LNCaP clone FGC (cell line): Measurements from ENCODE around the gene SLC6A18.
A peak's percentile ranks its signal among the peaks of the same experiment; 100 is the strongest.

ENCODE experiments used
- DNase-seq: peaks from one replicate; pipeline ENCODE4 v3.0.0-alpha.2; 2011; ENCODE audit warnings: low read depth
- H3K4me3 ChIP-seq: 2 replicates; pipeline ENCODE4 v1.5.1; 2011; ENCODE audit warnings: mild to moderate bottlenecking, low read depth, low read length, control low read depth
- CTCF ChIP-seq: IDR thresholded peaks from 2 replicates; pipeline ENCODE4 v1.5.1; 2012; ENCODE audit warnings: mild to moderate bottlenecking; ENCODE audit not compliant: control insufficient read depth, insufficient read depth; ENCODE audit errors: extremely low read depth

Gene SLC6A18

GRCh38 chr5:1291611-1292080, 66.5 kb downstream of the SLC6A18 start:
- no peak overlapping the region for H3K4me3 ChIP-seq
- DNase-seq: no peak
- TF ChIP-seq CTCF: no peak

- no peak overlapping the region for H3K4me3 ChIP-seq
- TF ChIP-seq CTCF: no peak
- no peak for DNase-seq
These were observed 67.0 kb downstream of the SLC6A18 start for GRCh38 chr5:1292139-1292538.

GRCh38 chr5:1292846-1293415, 67.8 kb downstream of the SLC6A18 start:
- no peak for TF ChIP-seq CTCF
- no peak overlapping the region for H3K4me3 ChIP-seq
- no peak for DNase-seq

GRCh38 chr5:1293416-1294205, 68.4 kb downstream of the SLC6A18 start:
- H3K4me3 ChIP-seq: no peak overlapping the region

GRCh38 chr5:1294206-1294834, 69.1 kb downstream of the SLC6A18 start:
- DNase-seq: no peak
- TF ChIP-seq CTCF: no peak
- peak overlapping the region; percentile 39 for H3K4me3 ChIP-seq

More at GRCh38 chr5:1293416-1294205, 68.4 kb downstream of the SLC6A18 start:
- no peak for DNase-seq
- no peak for TF ChIP-seq CTCF

GRCh38 chr5:1294835-1295649, 69.9 kb downstream of the SLC6A18 start, which contains the start of gene TERT:
Gene TERT, minus strand, starts transcription at chr5:1295068. Its CDS starts 79 bp downstream, at chr5:1294989.
- peak within 1 kb of the TSS; percentile 39 for H3K4me3 ChIP-seq
- TF ChIP-seq CTCF: no peak
- DNase-seq: no peak
